Activated CD4-positive, alpha-beta T cell treated with anti-CD3 and anti-CD28 coated beads for 4 hours (primary cell): ENCODE data around the gene TCL1A.
"Not testable (repeated sequence)": the region's sequence is repeated elsewhere in the genome, so short reads cannot be mapped to it uniquely, and the experiment has no call there.

Source experiments
- DNase-seq, 2 donors: peaks; one replicate each; pipeline ENCODE4 v3.0.0-alpha.2; 2020

The TCL1A gene

GRCh38 chr14:95674613-95675012 is 39.3 kb downstream of the TCL1A start:
- no peak for DNase-seq

- no peak for DNase-seq
Measured at GRCh38 chr14:95668235-95668772, 45.6 kb downstream of the TCL1A start.

- no peak for DNase-seq
Measured at GRCh38 chr14:95667249-95667693, 46.7 kb downstream of the TCL1A start.

- DNase-seq: no peak
Measured at GRCh38 chr14:95666450-95666849, 47.5 kb downstream of the TCL1A start.

DNA sequence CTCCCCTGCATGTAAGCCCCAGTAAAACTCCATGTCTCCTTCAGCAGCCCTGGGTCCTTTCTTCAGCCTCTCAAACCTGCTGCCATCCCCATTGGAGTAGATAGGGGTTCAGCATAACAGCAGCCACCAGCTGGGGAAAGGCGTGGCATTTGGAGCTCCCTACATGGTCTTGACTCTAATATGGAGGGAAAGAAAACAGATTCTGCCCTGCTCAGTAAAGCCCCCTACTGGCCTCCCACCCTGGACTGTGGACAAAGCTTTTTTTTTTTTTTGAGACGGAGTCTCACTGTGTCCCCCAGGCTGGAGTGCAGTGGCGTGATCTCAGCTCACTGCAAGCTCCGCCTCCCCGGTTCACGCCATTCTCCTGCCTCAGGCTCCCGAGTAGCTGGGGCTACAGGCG is 48.4 kb downstream of the TCL1A start:
- DNase-seq: not testable (repeated sequence)

DNA sequence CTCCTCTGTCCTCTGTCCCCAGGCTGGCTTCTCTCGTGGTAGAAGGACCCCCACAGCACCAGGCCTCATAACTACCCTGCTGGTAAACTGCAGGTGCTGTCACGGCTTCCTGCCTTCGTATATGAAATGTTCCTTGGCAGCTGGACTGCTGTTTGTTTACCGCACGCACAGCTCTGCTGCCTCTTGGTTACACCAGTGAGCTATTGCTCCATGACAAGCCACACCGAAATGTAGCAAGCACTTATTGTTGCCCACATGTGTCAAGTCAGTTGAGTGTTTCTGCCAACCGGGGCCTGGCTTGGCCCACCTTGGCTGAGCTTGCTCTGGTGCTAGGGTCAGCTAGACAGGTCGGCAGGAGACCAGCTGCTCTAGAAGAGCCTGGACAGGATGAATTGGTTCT is 49.4 kb downstream of the TCL1A start:
- DNase-seq: no peak

DNA sequence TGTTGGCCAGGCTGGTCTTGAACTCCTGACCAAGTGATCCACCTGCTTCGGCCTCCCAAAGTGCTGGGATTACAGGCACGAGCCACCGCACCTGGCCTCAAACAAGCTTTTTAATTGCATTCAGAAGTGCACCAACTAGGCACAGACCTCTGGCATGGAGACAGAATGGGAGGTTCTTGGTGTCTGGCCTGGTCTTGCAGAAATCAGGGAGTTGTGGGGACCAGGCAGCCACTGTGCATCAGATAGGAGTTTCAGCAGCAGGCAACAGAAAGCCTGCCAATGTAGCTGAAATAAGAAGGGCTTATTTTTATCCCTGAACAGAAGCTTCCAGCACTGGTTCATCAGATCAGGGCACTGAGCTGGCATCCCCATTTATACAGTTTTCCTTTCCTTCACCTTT is 49.9 kb downstream of the TCL1A start:
- DNase-seq: no peak

GRCh38 chr14:95663226-95663797 is 50.6 kb downstream of the TCL1A start:
- DNase-seq: no peak

DNA sequence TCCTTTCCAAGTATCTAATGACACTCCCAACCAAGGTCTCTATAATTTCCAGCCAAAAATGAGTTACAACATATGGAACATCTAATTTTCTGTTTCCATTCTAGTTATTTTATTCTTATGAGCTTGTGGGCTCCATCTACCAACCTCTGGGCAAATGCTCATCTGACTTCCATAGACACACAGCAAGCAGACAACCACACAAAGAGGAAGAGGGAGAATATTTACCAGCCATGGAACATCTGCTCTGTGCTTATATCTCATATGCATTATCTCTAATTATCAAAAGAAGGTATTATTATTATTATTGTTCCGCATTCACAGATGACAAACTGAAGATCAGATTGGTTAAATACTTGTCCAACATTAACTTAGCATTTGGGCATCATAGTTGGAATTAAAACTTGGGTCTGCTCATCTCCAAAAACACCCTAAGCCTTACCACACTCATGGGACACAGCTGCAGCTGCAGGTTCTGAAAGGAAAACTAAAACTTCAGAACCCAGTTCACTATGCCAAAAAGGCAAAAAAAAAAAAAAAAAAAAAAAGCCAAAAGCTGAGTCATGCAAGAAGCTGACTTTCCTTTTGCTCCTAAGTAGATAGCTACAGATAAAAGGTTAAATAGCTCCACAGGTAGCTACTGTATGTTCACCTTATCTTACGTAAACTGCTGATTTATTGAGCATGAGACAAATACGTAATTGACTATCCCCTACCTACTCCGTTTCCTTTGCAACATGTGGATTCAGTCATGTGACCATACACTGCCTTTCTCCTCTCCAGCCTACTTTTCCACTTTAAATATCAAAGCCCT is 51.3 kb downstream of the TCL1A start:
- no peak for DNase-seq

DNA sequence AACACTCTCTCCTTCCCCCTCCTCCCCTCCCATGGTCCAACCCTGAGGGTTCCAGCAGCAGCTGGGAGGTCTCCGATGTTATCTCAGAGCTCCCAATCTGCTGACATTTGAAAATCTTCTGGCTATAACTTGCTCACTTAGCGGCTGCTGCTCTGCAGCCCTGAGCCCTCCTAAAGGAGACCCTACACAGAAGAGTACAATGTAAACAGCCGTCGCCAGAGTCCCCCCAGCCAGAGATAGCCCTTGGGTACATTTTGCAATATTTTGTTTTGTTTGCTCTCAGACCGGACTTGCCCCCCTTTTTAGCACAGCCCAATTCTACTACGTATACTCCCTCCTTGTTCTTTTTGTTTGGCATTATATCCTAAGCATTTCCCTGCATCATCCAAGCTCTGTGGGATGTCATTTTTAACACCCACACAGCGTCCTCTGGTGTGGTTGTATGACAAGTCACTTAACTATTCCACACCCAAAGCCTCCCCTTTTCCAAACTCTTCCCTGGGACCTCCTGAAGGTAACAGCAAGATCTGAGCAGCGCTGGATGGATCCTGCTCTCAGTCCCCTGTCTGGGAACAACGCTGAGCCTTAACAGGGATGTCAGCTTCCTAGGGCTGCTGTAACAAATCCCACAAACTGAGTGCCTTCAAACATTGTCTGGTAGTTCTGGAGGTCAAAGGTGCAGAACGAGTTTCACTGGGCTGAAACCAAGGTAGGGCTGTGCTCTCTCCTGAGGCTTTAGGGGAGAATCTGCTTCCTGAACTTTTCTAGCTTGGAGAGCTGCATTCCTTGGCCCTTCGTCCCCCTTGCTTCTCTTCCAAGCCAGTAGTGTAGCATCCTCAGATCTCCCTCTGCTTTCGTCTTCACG is 53.0 kb downstream of the TCL1A start:
- DNase-seq: no peak

DNA sequence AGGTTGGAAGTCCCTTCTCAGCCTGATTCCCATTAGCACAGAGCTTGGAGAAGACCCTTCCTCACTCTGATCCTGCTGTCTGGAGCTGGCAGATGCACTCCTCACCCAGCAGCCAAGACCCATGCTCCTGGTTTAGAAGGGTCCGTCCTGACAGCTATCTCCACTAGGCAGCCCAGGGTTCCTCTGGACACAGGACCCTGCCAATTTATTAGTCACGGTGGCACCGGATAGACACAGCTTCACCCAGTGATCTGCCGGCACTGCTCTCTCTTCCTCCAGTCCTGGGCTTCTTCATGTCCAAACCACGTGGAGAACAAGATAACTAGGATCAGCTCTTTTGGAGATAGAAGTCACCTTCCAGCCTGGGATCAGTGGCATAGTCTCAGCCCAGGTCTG is 53.9 kb downstream of the TCL1A start:
- DNase-seq: no peak
